Measurements from ENCODE around the gene C20orf144.

C20orf144 gene

DNA sequence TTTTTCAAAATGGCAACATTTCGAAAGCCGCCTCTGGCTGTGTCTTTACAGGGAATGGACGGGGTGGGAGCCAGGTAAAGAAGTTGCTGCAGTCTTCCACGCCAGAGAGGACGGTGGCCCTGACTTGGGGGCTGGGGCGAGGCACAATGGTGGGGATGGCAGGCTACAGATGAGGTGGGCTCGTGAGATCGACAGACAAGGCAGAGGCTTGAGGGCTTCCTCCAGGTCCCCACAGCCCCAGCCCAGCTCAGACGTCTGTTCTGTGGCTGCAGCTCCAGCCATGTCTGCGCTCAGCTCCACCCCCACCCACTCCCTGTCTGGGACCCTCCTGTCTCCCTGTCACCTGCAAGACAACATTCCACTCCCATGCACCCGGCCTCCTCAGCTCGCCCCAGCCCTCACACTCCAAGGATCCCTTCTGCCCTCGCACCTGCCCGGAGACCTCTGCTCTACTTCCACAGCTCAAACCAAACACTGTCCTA lies 7.4 kb upstream of the C20orf144 start:
- TF ChIP-seq, protein P1, sequence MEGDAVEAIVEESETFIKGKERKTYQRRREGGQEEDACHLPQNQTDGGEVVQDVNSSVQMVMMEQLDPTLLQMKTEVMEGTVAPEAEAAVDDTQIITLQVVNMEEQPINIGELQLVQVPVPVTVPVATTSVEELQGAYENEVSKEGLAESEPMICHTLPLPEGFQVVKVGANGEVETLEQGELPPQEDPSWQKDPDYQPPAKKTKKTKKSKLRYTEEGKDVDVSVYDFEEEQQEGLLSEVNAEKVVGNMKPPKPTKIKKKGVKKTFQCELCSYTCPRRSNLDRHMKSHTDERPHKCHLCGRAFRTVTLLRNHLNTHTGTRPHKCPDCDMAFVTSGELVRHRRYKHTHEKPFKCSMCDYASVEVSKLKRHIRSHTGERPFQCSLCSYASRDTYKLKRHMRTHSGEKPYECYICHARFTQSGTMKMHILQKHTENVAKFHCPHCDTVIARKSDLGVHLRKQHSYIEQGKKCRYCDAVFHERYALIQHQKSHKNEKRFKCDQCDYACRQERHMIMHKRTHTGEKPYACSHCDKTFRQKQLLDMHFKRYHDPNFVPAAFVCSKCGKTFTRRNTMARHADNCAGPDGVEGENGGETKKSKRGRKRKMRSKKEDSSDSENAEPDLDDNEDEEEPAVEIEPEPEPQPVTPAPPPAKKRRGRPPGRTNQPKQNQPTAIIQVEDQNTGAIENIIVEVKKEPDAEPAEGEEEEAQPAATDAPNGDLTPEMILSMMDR (IDR thresholded peaks at IDR 0.05; ENCODE audit: insufficient read depth, missing control alignments) = no peak
- FAIRE-seq = no peak
- DNase-seq (ENCODE audit: insufficient read length, low spot score) = peak; percentile 9

DNA sequence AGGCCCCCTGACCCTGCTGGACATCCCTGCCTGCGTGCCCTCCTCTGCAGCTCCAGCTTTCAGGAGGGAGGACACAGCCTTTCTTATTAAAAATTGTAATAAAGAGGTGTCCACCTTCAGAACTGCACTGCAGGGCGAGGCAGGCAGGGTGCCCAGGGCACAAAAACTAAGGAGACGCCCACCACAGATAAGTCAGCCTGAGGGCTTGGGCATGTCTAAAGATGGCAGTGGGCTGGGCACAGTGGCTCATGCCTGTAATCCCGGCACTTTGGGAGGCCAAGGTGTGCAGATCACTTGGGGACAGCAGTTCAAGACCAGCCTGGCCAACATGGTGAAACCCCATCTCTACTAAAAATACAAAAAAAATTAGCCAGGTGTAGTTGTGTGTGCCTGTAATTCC lies 7.0 kb upstream of the C20orf144 start:
- TF ChIP-seq, protein P1 (IDR thresholded peaks at IDR 0.05; ENCODE audit: insufficient read depth, missing control alignments) = no peak
- no peak for FAIRE-seq
- DNase-seq (ENCODE audit: insufficient read length, low spot score) = peak; percentile 2

DNA sequence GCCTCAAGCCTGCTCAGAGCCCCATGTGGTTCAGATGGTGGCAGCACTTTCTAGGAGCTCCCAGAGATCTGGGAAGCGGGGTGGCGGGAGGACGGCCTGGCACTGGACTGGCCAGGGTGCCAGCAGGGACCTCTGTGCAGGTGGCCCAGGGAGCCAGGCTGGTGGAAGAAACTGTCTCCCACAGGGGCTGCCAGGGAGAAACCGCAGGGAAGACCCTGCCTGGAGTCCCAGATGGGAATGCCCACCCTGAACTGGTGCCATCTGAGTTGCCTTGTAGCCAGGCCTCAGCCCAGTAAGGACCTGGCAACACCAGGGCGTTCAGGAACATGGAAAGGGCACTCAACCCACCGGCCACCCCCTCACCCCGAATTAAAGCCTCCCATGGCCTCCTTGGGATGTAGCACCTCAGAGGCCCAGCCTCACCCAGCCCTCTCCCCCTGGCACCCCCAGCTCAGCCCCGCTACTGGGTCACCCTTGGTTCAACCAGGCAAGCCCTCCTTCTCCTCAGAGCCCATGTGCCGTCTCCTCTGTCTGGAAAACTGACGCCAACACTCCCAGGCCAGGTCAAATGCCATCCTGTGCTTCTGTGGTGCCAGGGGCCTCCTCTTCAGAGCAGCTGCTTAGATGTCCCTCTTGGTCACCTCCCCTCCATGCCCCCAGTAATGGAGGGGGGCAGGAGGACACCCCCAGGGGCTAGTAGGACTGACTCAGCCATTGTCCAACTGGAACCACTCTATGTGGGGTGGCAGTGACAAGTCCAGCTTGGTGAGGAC lies 5.9 kb upstream of the C20orf144 start:
- FAIRE-seq (no peak), DNase-seq (ENCODE audit: insufficient read length, low spot score) (peak; percentile 11)
- TF ChIP-seq, protein P1 (IDR thresholded peaks at IDR 0.05; ENCODE audit: insufficient read depth, missing control alignments) = no peak

DNA sequence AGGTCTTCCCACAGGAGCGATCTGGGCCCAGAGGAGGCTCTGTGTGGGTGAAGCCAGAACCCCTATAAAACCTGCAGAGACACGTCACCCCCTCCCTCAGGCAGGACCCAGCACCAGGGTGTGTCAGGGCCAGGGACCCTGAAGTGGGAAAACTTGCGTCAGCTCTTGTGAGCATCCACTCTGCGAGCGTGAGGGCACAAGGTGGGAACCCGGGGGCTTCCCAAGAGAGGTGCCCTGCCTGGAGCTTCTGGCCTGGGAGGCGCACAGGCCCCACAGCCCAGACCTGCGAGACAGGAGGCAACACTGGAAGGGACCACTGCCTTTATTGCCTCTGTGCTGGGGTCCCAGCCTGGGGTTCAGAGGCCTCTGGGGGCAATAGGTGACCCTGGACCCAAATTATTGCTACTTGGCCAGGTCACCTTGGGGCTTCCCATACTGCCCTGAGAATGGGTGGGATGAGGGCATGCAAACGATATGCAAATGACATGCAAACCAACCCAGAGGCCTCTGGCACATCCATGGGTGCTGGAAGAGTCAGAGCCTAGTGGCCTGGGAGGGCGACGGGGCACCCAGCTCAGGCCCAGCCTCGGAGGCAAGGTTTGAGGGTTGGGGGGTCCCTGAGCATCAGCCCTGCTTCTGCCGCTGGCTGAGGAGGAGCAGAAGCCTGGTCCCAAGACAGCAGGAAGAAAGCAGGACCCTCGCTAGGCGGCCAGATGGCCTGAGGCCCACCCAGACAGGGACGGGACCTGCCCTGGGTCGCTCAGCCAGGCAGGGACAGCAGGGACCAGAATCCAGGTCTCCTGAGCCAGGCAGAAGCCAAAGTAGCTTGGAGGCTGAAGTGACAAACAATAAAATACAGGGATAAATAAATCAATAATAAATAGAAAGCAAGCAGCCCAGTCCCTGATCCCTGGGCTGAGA lies 5.1 kb upstream of the C20orf144 start:
- DNase-seq (ENCODE audit: insufficient read length, low spot score) = peak; percentile 10
- FAIRE-seq = no peak
- TF ChIP-seq, protein P1 (IDR thresholded peaks at IDR 0.05; ENCODE audit: insufficient read depth, missing control alignments) = no peak

DNA sequence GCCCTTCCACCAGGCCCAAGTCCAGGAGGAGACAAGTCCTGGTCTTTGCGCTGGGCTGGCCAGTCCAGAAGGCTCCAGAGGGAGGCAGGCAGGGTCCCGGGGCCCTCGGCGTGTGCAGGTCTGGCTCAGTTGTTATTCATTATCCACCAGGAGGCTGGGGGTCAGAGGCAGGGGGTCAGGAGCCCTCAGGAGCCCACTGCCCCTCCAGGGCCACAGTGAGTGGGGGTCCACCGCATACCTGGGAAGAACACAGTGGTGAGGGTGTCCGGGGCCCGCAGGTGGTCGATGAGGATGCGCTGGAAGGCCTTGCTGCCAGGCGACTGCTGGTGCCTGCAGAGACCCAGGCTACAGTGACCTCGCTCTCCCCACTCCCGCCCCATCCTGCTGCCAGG lies 4.4 kb upstream of the C20orf144 start:
- TF ChIP-seq, protein P1 (IDR thresholded peaks at IDR 0.05; ENCODE audit: insufficient read depth, missing control alignments) = no peak
- FAIRE-seq = no peak
- no peak for DNase-seq (ENCODE audit: insufficient read length, low spot score)

DNA sequence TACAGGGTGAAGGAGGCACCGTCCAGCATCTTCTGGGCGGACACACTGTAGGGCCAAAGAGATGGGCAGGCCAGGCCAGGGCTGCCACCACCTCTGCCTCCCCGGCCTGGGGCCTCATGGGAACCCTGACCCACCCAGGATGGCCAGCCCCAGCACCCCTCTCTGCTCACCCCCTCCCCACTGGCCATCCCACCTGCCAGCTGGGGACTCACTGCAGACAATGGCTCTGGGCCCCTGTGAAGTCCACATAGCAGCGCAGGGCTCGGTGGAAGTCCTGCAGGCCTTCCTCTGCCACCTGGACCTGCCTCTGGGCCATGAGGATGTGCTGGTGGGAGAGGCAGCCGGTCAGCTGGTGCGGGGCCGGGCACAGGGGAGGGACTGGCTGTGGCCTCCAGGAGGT lies 3.6 kb upstream of the C20orf144 start:
- no peak for DNase-seq (ENCODE audit: insufficient read length, low spot score)
- FAIRE-seq = no peak
- TF ChIP-seq, protein P1 (IDR thresholded peaks at IDR 0.05; ENCODE audit: insufficient read depth, missing control alignments) = no peak
